GM12878 (cell line): ENCODE data around the gene TC2N.

Experiments used
- CHD2 ChIP-seq: IDR thresholded peaks from 2 replicates; pipeline ENCODE4 v1.6.1; 2011; ENCODE audit warnings: low read depth, low read length, improper control_type of control experiment, borderline replicate concordance
- CTCF ChIP-seq, 3 experiments: IDR thresholded peaks in 2 of 3; conservative IDR thresholded peaks in 1 of 3; 2 replicates each; pipeline ENCODE4 v1.5.1; 2011; ENCODE audit warnings: low read depth in 3 of 3, low read length in 3 of 3, mild to moderate bottlenecking in 3 of 3, control low read depth in 2 of 3, moderate library complexity in 2 of 3, inconsistent platforms in 1 of 3, mixed read lengths in 1 of 3; ENCODE audit not compliant: control insufficient read depth in 2 of 3, insufficient read depth in 1 of 3; ENCODE audit errors: extremely low read depth in 1 of 3
- EZH2 ChIP-seq: IDR thresholded peaks from 2 replicates; pipeline ENCODE4 v1.6.1; 2012; ENCODE audit warnings: low read depth, mild to moderate bottlenecking, control low read depth, inconsistent platforms, low read length, borderline replicate concordance; ENCODE audit not compliant: control insufficient read depth
- MYC ChIP-seq: IDR thresholded peaks from 2 replicates; pipeline ENCODE4 v1.6.1; 2011; ENCODE audit warnings: mild to moderate bottlenecking, low read length, moderate library complexity, inconsistent platforms; ENCODE audit not compliant: insufficient read depth, insufficient replicate concordance, insufficient read length, severe bottlenecking
- TCF3 ChIP-seq: IDR thresholded peaks from 2 replicates; pipeline ENCODE4 v1.6.1; 2012; ENCODE audit warnings: low read depth, mild to moderate bottlenecking, low read length, borderline replicate concordance; ENCODE audit not compliant: insufficient read depth
- TF ChIP-seq, protein P1 (sequence below): IDR thresholded peaks from 2 replicates; pipeline ENCODE4 v1.6.1; 2012; ENCODE audit warnings: low read depth, low read length, improper control_type of control experiment

DNA sequence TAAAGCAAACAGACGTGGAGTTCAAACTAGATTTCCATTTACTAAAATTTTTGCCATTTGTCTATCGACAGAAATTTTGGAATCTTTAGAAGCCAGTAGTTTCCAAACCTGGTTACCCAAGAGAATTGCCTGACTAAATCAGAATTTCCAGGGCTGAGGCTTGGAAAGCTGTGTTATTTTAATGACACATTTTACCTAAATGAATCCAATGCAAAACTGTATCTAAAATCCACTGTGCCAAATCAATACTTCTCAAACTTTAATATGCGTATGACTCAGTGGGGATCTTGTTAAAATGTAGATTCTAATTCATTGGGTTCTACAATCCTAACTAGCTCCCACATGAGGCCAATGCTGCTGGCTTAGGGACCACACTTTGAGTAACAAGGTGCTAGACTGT, 35.0 kb upstream of the TC2N start:
- TF ChIP-seq, protein P1, sequence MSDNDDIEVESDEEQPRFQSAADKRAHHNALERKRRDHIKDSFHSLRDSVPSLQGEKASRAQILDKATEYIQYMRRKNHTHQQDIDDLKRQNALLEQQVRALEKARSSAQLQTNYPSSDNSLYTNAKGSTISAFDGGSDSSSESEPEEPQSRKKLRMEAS: no peak
- TF ChIP-seq MYC (no peak), EZH2 (no peak), TCF3 (no peak), CTCF (IDR thresholded peaks at IDR 0.05 in 2 of 3, conservative IDR thresholded peaks at IDR 0.05 in 1 of 3; ENCODE audit: control insufficient read depth in 2 of 3, extremely low read depth in 1 of 3, insufficient read depth in 1 of 3, low read depth in 3 of 3, low read length in 3 of 3) (no peak), CHD2 (no peak)
